ENCODE results near the gene PTPRQ. TPM values are rescaled to one million over a fixed set of nuclear protein-coding genes. Genes with fewer than 3 reads are reported as not detected.

The PTPRQ gene
- total and polyA plus RNA-seq, 8 donors: 0.29 to 0.92 (median 0.55) TPM; not detected in 5

DNA sequence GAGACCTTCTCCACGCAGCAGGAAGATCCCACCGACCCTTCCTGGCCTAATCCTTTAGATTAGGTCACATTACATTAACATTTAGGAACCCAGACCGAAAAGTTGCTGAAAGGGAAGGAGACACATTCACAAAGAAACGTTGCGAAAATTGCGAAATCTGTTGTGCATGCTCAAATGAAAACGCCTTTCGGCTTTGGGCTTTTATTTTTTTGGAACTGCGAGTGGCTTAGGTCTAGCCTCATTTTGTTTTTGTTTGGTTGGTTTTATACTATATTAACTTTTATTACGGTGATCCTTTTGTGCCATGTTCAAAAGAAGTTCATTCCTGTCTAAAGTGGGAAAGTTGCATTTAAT is 264.9 kb downstream of the PTPRQ start:
- H3K9me3 ChIP-seq: peaks cover 0 to 7% (median 0%) of the 10 kb centered on the region in 4 donors
- no peak overlapping the region for H3K27ac ChIP-seq
- H3K4me3 ChIP-seq: peak overlapping the region in 1 of 4 donors; percentile 19
- H3K36me3 ChIP-seq: no peaks in the 10 kb centered on the region
- H3K4me1 ChIP-seq: peaks cover 0 to 8% (median 6%) of the 10 kb centered on the region in 4 donors
- DNase-seq: no peak
- peaks cover 0 to 35% (median 19%) of the 10 kb centered on the region in 3 donors for H3K27me3 ChIP-seq
- intact Hi-C loops (cut with DNase I; ENCODE audit: low total_unique reads): no loop called here
- TF ChIP-seq EP300 (IDR thresholded peaks at IDR 0.05) (no peak), POLR2A (IDR thresholded peaks at IDR 0.05) (no peak), POLR2AphosphoS5 (IDR thresholded peaks at IDR 0.05) (no peak)
- TF ChIP-seq, protein P1, sequence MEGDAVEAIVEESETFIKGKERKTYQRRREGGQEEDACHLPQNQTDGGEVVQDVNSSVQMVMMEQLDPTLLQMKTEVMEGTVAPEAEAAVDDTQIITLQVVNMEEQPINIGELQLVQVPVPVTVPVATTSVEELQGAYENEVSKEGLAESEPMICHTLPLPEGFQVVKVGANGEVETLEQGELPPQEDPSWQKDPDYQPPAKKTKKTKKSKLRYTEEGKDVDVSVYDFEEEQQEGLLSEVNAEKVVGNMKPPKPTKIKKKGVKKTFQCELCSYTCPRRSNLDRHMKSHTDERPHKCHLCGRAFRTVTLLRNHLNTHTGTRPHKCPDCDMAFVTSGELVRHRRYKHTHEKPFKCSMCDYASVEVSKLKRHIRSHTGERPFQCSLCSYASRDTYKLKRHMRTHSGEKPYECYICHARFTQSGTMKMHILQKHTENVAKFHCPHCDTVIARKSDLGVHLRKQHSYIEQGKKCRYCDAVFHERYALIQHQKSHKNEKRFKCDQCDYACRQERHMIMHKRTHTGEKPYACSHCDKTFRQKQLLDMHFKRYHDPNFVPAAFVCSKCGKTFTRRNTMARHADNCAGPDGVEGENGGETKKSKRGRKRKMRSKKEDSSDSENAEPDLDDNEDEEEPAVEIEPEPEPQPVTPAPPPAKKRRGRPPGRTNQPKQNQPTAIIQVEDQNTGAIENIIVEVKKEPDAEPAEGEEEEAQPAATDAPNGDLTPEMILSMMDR (IDR thresholded peaks at IDR 0.05): no peak
- whole genome bisulfite sequencing, 5 donors: 50 to 66% (median 63%) methylated on average over 10 of the region's 10 CpGs

DNA sequence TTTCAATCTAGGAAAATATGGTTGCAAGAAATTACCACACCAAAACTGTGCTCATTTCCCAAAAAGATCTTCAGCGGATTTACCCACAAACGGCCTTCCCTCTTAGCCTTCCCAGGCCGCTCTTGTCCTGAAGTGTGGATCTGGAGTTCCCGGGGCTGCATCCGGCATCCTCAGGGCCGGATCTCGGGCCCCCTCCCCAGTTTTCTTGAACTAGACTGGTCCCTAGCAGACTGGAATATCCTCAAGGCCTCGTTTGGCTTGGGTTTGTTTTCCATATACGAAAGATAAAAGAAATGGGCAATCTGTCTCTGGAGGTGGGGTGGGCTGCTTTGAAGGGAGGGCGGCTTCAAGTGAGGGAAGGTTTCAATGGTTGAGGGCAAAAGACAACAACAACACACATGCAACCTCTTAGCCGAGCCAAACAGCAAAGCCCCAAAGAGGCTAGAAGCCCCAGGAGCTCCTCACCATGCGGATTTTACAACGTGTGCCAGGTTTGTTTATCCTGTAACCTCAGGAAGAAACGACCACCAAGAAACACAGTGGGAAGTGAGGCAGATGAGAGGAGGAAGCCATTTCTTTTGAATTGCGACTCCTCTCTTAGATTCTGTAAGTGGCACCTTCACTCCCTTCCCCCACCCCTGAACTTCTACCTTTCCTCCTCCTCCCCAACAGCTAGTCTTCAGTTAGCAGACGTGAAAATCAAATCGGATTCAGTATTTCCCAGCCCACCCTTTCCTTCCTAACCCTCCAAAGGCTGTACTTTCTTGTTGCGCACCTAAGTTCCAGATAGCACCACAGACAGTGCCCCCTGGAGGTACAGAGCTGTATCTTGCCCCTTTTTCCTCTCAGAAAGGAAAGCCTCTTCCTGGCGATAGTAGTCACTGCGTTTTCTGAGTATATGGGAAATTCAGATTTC is 266.0 kb downstream of the PTPRQ start:
- no peaks in the 10 kb centered on the region for H3K36me3 ChIP-seq
- DNase-seq: peak in 1 of 2 donors; percentile 13
- H3K4me3 ChIP-seq: no peak overlapping the region
- H3K4me1 ChIP-seq: peaks cover 0 to 8% (median 6%) of the 10 kb centered on the region in 4 donors
- H3K27ac ChIP-seq: no peak overlapping the region
- intact Hi-C loops (cut with DNase I; ENCODE audit: low total_unique reads): no loop called here
- WGBS, 5 donors: 67 to 80% (median 75%) methylated on average over 20 of the region's 20 CpGs
- no peak for TF ChIP-seq POLR2AphosphoS5 (IDR thresholded peaks at IDR 0.05)
- TF ChIP-seq, protein P1 (IDR thresholded peaks at IDR 0.05): no peak
- TF ChIP-seq EP300 (IDR thresholded peaks at IDR 0.05): no peak
- TF ChIP-seq POLR2A (IDR thresholded peaks at IDR 0.05): no peak
- H3K27me3 ChIP-seq: peaks cover 0 to 46% (median 28%) of the 10 kb centered on the region in 3 donors
- peaks cover 0 to 7% (median 0%) of the 10 kb centered on the region in 4 donors for H3K9me3 ChIP-seq

DNA sequence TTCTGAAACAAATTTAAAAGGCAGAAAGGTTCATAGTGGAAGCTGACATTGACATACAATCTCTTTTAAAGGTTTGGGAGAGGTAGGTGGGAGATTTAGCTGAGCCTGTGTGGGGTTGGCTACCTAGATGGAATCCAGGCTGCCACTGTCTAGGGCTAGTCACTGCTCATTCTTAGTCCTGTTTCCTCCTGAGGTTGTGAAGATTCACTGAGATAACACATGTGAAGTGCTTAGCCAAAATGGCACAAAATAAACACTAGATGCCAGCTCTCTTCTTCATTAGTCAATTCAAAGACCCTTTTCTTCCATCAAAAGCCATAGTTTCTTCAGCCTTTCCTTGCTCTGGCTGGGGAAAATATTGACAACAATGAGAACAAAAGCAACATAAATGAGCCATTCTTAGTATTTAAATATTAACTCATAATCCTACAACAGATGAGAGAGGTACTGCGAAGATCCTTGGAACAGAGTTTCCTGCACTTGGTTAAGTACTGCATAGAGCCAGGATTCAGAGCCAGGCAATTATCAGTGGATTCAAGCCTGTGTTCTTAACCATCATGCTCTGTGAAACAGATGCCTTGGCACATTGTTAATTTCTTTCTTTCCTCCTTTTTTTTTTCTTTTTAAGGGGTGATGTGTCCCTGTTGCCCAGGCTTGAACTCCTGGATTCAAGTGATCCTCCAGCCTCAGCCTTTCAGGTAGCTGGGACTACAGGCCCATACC is 266.9 kb downstream of the PTPRQ start:
- Histone ChIP-seq H3K27me3 (peaks cover 0 to 55% (median 36%) of the 10 kb centered on the region in 3 donors), H3K4me3 (no peak overlapping the region), H3K4me1 (peaks cover 0 to 8% (median 6%) of the 10 kb centered on the region in 4 donors), H3K27ac (no peak overlapping the region), H3K36me3 (no peaks in the 10 kb centered on the region), H3K9me3 (peaks cover 0 to 7% (median 0%) of the 10 kb centered on the region in 4 donors)
- DNase-seq: no peak
- intact Hi-C loops (cut with DNase I; ENCODE audit: low total_unique reads): no loop called here
- TF ChIP-seq POLR2A (IDR thresholded peaks at IDR 0.05) (no peak), EP300 (IDR thresholded peaks at IDR 0.05) (no peak), POLR2AphosphoS5 (IDR thresholded peaks at IDR 0.05) (no peak)
- TF ChIP-seq, protein P1 (IDR thresholded peaks at IDR 0.05): no peak
- WGBS, 5 donors: 90 to 97% (median 91%) methylated on average over 1 of the region's 1 CpG

DNA sequence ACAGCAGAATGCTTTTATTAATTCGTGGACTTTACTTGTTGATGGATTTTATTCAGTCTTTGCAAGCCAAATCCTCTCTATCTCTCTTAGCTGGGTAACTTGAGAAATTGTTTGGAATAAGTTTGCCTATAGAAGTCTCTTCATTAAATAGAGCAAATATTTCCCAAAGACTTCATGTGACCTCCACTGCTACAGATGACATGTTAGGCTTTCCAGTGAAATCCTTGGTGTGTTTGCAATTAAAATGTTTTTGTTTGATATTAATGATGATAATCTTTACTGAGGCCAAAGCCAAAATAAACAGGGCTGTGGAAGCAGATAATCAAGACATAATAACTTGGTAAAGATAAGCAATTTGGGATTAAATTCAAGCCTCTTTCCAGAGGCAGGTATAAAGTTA is 267.8 kb downstream of the PTPRQ start:
- Histone ChIP-seq H3K27me3 (peaks cover 0 to 64% (median 42%) of the 10 kb centered on the region in 3 donors), H3K4me1 (peaks cover 0 to 8% (median 6%) of the 10 kb centered on the region in 4 donors), H3K9me3 (peaks cover 0 to 12% (median 1%) of the 10 kb centered on the region in 4 donors), H3K36me3 (no peaks in the 10 kb centered on the region), H3K27ac (no peak overlapping the region), H3K4me3 (no peak overlapping the region)
- intact Hi-C loops (cut with DNase I; ENCODE audit: low total_unique reads): no loop called here
- TF ChIP-seq EP300 (IDR thresholded peaks at IDR 0.05) (no peak), POLR2A (IDR thresholded peaks at IDR 0.05) (no peak), POLR2AphosphoS5 (IDR thresholded peaks at IDR 0.05) (no peak)
- TF ChIP-seq, protein P1 (IDR thresholded peaks at IDR 0.05): no peak
- DNase-seq: no peak
- 52 to 64% (median 62%) methylated on average over 1 of the region's 1 CpG for WGBS, 5 donors
